NCI-H1417 (cell line): Measurements from ENCODE around the gene LIPE.
"Not testable (repeated sequence)": the region's sequence is repeated elsewhere in the genome, so short reads cannot be mapped to it uniquely, and the experiment has no call there.

Experiments used
- DNase-seq, 3 experiments: peaks; one replicate each; lab custom pipeline; 2025; lab: John Stamatoyannopoulos, UW

LIPE gene

GRCh38 chr19:42427313-42427712 is at the start of gene LIPE:
TSS of gene LIPE (minus strand) at chr19:42427388. CDS start at chr19:42427149, 239 bp downstream.
- DNase-seq: no peak

- no peak for DNase-seq
Measured at GRCh38 chr19:42475366-42475765, 48.2 kb upstream of the LIPE start.

- DNase-seq: no peak
Measured at GRCh38 chr19:42474743-42475142, 47.6 kb upstream of the LIPE start.

GRCh38 chr19:42473686-42474085 is 46.5 kb upstream of the LIPE start:
- DNase-seq: no peak

GRCh38 chr19:42472402-42473147 is 45.4 kb upstream of the LIPE start:
- no peak for DNase-seq

- no peak for DNase-seq
Measured at GRCh38 chr19:42471554-42472249, 44.5 kb upstream of the LIPE start.

GRCh38 chr19:42469311-42470235 is 42.4 kb upstream of the LIPE start:
- DNase-seq: no peak

GRCh38 chr19:42468273-42468796 is 41.1 kb upstream of the LIPE start:
- peak in 2 of 3 experiments; percentile 16 to 27 for DNase-seq

- DNase-seq: no peak
Measured at GRCh38 chr19:42467183-42467760, 40.1 kb upstream of the LIPE start.

- no peak for DNase-seq
Measured at GRCh38 chr19:42466521-42467182, 39.5 kb upstream of the LIPE start.

- DNase-seq: no peak
Measured at GRCh38 chr19:42465827-42466280, 38.7 kb upstream of the LIPE start.

- no peak for DNase-seq
Measured at GRCh38 chr19:42461700-42462324, 34.6 kb upstream of the LIPE start.

GRCh38 chr19:42461231-42461630 is 34.0 kb upstream of the LIPE start:
- DNase-seq: not testable (repeated sequence)

- no peak for DNase-seq
Measured at GRCh38 chr19:42459926-42460325, 32.7 kb upstream of the LIPE start.

- DNase-seq: no peak
Measured at GRCh38 chr19:42455621-42456081, 28.5 kb upstream of the LIPE start.

- no peak for DNase-seq
Measured at GRCh38 chr19:42455086-42455485, 27.9 kb upstream of the LIPE start.

GRCh38 chr19:42452590-42452989 is 25.4 kb upstream of the LIPE start:
- DNase-seq: no peak

GRCh38 chr19:42450314-42450934 is 23.2 kb upstream of the LIPE start:
- peak; percentile 57 to 88 (median 78) for DNase-seq

GRCh38 chr19:42448306-42448705 is 21.1 kb upstream of the LIPE start:
- DNase-seq: not testable (repeated sequence)

GRCh38 chr19:42445948-42446347 is 18.8 kb upstream of the LIPE start:
- DNase-seq: no peak
